Activated naive CD4-positive, alpha-beta T cell treated with anti-CD3 and anti-CD28 coated beads, Interleukin-2, amount 50 U/mL, for 24 hours (primary cell): Measurements from ENCODE around the gene TNS1.

Experiments used
- H3K27ac Mint-ChIP-seq: one replicate; pipeline ENCODE4 v1.8.0; 2021; ENCODE audit warnings: mild to moderate bottlenecking, mixed read lengths
- H3K27me3 Mint-ChIP-seq: one replicate; pipeline ENCODE4 v1.8.0; 2021; ENCODE audit warnings: mixed read lengths
- H3K36me3 Mint-ChIP-seq: one replicate; pipeline ENCODE4 v1.8.0; 2021; ENCODE audit warnings: mixed read lengths
- H3K4me1 Mint-ChIP-seq: one replicate; pipeline ENCODE4 v1.8.0; 2021; ENCODE audit warnings: mixed read lengths
- H3K4me3 Mint-ChIP-seq: one replicate; pipeline ENCODE4 v1.8.0; 2021; ENCODE audit warnings: mild to moderate bottlenecking, mixed read lengths
- H3K9me3 Mint-ChIP-seq: one replicate; pipeline ENCODE4 v1.8.0; 2021; ENCODE audit warnings: mixed read lengths

The TNS1 gene

GRCh38 chr2:217943446-217944321 lies 59.1 kb downstream of the TNS1 start:
- Mint-ChIP-seq H3K9me3 (no peaks in the 10 kb centered on the region), H3K4me3 (no peak overlapping the region), H3K36me3 (no peaks in the 10 kb centered on the region), H3K27me3 (peaks cover 15% of the 10 kb centered on the region), H3K4me1 (no peaks in the 10 kb centered on the region), H3K27ac (no peak overlapping the region)

- H3K4me1 Mint-ChIP-seq = no peaks in the 10 kb centered on the region
- H3K27ac Mint-ChIP-seq = no peak overlapping the region
- no peaks in the 10 kb centered on the region for H3K36me3 Mint-ChIP-seq
- H3K27me3 Mint-ChIP-seq = peaks cover 15% of the 10 kb centered on the region
- H3K4me3 Mint-ChIP-seq = no peak overlapping the region
- H3K9me3 Mint-ChIP-seq = no peaks in the 10 kb centered on the region
Measured at GRCh38 chr2:217942731-217943335, 60.0 kb downstream of the TNS1 start.

- Mint-ChIP-seq H3K4me3 (no peak overlapping the region), H3K4me1 (no peaks in the 10 kb centered on the region), H3K27me3 (peaks cover 15% of the 10 kb centered on the region), H3K9me3 (no peaks in the 10 kb centered on the region), H3K27ac (no peak overlapping the region), H3K36me3 (no peaks in the 10 kb centered on the region)
Measured at GRCh38 chr2:217941886-217942728, 60.7 kb downstream of the TNS1 start.

- H3K4me3 Mint-ChIP-seq = no peak overlapping the region
- H3K27ac Mint-ChIP-seq = no peak overlapping the region
- peaks cover 15% of the 10 kb centered on the region for H3K27me3 Mint-ChIP-seq
- H3K4me1 Mint-ChIP-seq = no peaks in the 10 kb centered on the region
- H3K9me3 Mint-ChIP-seq = no peaks in the 10 kb centered on the region
- no peaks in the 10 kb centered on the region for H3K36me3 Mint-ChIP-seq
Measured at GRCh38 chr2:217941339-217941738, 61.5 kb downstream of the TNS1 start.

GRCh38 chr2:217940261-217941220 lies 62.3 kb downstream of the TNS1 start:
- Mint-ChIP-seq H3K27ac (no peak overlapping the region), H3K27me3 (peaks cover 15% of the 10 kb centered on the region), H3K9me3 (no peaks in the 10 kb centered on the region)

GRCh38 chr2:217939629-217940245 lies 63.1 kb downstream of the TNS1 start:
- H3K27me3 Mint-ChIP-seq = peaks cover 12% of the 10 kb centered on the region
- no peaks in the 10 kb centered on the region for H3K9me3 Mint-ChIP-seq
- no peak overlapping the region for H3K4me3 Mint-ChIP-seq
- H3K36me3 Mint-ChIP-seq = no peaks in the 10 kb centered on the region
- no peaks in the 10 kb centered on the region for H3K4me1 Mint-ChIP-seq
- H3K27ac Mint-ChIP-seq = no peak overlapping the region

More at GRCh38 chr2:217940261-217941220, 62.3 kb downstream of the TNS1 start:
- Mint-ChIP-seq H3K4me1 (no peaks in the 10 kb centered on the region), H3K36me3 (no peaks in the 10 kb centered on the region), H3K4me3 (no peak overlapping the region)

GRCh38 chr2:217939220-217939619 lies 63.6 kb downstream of the TNS1 start:
- Mint-ChIP-seq H3K36me3 (no peaks in the 10 kb centered on the region), H3K27me3 (peaks cover 12% of the 10 kb centered on the region), H3K4me3 (no peak overlapping the region), H3K9me3 (no peaks in the 10 kb centered on the region), H3K4me1 (no peaks in the 10 kb centered on the region), H3K27ac (no peak overlapping the region)

- Mint-ChIP-seq H3K27me3 (peaks cover 8% of the 10 kb centered on the region), H3K27ac (no peak overlapping the region), H3K36me3 (no peaks in the 10 kb centered on the region)
Measured at GRCh38 chr2:217938036-217938435, 64.8 kb downstream of the TNS1 start.

GRCh38 chr2:217937446-217937845 lies 65.3 kb downstream of the TNS1 start:
- Mint-ChIP-seq H3K27ac (no peak overlapping the region), H3K4me1 (no peaks in the 10 kb centered on the region), H3K9me3 (no peaks in the 10 kb centered on the region), H3K4me3 (no peak overlapping the region), H3K27me3 (peaks cover 7% of the 10 kb centered on the region), H3K36me3 (no peaks in the 10 kb centered on the region)

More at GRCh38 chr2:217938036-217938435, 64.8 kb downstream of the TNS1 start:
- no peaks in the 10 kb centered on the region for H3K9me3 Mint-ChIP-seq
- H3K4me1 Mint-ChIP-seq = no peaks in the 10 kb centered on the region
- H3K4me3 Mint-ChIP-seq = no peak overlapping the region

- Mint-ChIP-seq H3K27ac (no peak overlapping the region), H3K4me1 (no peaks in the 10 kb centered on the region), H3K27me3 (peaks cover 7% of the 10 kb centered on the region), H3K4me3 (no peak overlapping the region), H3K36me3 (no peaks in the 10 kb centered on the region), H3K9me3 (no peaks in the 10 kb centered on the region)
Measured at GRCh38 chr2:217936952-217937351, 65.8 kb downstream of the TNS1 start.

GRCh38 chr2:217935901-217936684 lies 66.7 kb downstream of the TNS1 start:
- no peak overlapping the region for H3K4me3 Mint-ChIP-seq
- no peaks in the 10 kb centered on the region for H3K9me3 Mint-ChIP-seq
- H3K27ac Mint-ChIP-seq = no peak overlapping the region
- no peaks in the 10 kb centered on the region for H3K36me3 Mint-ChIP-seq
- no peaks in the 10 kb centered on the region for H3K4me1 Mint-ChIP-seq
- peaks cover 2% of the 10 kb centered on the region for H3K27me3 Mint-ChIP-seq

GRCh38 chr2:217935235-217935879 lies 67.4 kb downstream of the TNS1 start:
- no peaks in the 10 kb centered on the region for H3K9me3 Mint-ChIP-seq
- H3K27me3 Mint-ChIP-seq = peaks cover 1% of the 10 kb centered on the region
- no peak overlapping the region for H3K27ac Mint-ChIP-seq
- H3K36me3 Mint-ChIP-seq = no peaks in the 10 kb centered on the region
- no peaks in the 10 kb centered on the region for H3K4me1 Mint-ChIP-seq
- H3K4me3 Mint-ChIP-seq = no peak overlapping the region

GRCh38 chr2:217934321-217935131 lies 68.3 kb downstream of the TNS1 start:
- Mint-ChIP-seq H3K27ac (no peak overlapping the region), H3K27me3 (no peaks in the 10 kb centered on the region), H3K9me3 (no peaks in the 10 kb centered on the region), H3K36me3 (no peaks in the 10 kb centered on the region), H3K4me1 (no peaks in the 10 kb centered on the region), H3K4me3 (no peak overlapping the region)
